ENCODE results near the gene KRT79.
"Not testable (repeated sequence)": the region's sequence is repeated elsewhere in the genome, so short reads cannot be mapped to it uniquely, and the experiment has no call there.

KRT79 gene

DNA sequence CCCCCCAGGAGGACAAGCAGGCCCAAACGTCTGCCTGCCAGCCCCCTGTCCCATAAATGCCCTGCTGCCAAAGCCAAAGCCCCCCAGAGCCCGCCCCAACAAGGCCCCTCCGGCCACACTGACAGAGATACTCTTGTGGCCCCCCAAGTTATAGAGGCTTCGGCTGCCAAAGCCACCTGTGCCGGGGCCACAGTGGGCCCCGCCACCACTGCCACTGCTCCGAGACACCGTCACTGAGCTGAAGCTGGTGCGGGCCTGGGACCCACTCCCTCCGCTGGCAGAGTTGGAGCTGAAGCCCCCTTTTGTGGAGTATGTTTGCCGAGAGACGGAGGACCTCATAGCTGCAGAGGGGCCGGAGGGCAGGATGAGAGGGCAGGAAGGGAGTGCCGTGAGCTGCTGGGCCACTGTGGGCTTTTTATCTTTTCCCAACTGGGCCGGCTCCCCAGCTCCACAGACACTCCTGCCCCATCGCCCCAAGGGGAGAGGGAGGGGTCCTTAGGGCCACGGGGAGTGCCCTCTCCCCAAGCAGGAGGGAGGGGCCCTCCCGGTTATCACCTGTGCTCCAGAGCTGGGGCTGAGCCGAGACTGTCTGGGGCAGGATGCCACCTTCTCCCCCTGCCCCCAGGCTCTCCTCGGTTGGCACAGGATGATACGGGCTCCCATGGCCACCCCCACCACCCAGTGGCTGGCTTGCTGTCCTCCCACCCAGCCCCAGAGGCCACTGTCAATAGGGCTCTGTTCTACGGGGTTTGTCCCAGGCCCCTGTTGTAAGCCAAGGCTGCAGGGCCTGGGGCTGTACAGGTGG lies at the start of gene KRT79:
TSS of gene KRT79 (minus strand) at position 390 of the 805 bp plus-strand sequence. CDS start at position 339, 51 bp downstream.
- DNase-seq: no peak

DNA sequence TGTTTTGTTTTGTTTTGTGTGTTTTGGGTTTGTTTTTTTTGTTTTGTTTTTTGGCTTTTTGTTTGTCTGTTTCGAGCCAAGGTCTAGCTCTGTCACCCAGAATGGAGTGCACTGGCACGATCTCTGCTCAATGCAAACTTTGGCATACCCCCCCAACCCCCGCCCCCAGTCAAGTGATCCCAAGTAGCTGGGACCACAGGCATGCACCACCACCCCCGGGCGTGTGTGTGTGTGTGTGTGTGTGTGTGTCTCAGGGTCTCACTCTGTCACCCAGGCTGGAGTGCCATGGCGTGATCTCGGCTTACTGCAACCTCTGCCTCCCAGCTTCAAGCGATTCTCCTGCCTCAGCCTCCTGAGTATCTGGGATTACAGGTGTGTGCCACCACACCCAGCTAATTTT lies 46.4 kb upstream of the KRT79 start:
- not testable (repeated sequence) for DNase-seq

DNA sequence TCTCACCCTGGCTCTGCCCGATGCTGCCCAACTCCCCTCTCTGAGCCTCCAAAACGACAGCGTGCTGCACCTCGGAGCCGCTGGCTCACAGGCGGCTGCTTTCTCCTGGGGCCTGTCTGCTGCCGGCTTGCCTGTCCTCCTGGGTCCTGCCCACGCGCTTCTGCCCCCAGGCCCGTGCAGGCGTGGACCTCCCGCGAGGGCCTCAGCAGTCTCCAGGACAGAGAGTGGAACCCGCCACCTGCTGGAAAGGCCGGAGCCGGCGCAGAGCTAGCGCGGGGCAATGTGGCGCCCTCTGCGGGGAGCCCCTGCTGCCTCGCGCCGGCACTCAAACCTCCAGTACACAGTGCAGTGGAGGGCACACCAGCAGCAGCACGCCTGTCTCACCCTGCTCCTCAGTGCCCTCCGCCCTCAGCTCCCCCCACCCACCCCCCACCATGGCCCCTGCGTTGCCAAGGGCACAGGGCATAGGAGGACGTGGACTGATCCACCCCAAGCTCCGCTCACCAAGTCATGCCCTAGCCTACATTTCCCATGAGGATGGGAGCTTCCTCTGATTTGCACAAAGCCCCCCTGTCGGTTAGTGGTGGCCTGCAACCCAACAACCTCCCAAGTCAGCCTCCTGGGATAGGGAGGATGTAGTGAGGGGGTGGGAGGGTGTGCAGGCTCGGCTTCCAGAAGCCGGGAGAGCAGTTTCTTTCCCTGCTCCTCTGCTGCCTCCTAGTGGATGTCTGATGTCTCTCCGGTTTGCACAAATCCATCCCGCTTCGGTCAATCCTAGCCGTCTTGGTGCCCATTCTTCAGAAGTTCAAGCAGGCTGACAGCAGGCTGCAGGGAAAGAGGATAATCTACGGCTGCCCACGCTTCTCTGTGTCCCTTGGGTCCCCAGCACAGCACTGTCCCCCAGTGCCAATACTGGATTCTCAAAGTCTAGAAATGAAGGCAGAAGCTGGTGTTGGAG lies 45.6 kb upstream of the KRT79 start:
- peak in 47 of 51 donors; percentile 6 to 85 (median 51) for DNase-seq

GRCh38 chr12:52878507-52879393 lies 44.6 kb upstream of the KRT79 start:
- DNase-seq: no peak

DNA sequence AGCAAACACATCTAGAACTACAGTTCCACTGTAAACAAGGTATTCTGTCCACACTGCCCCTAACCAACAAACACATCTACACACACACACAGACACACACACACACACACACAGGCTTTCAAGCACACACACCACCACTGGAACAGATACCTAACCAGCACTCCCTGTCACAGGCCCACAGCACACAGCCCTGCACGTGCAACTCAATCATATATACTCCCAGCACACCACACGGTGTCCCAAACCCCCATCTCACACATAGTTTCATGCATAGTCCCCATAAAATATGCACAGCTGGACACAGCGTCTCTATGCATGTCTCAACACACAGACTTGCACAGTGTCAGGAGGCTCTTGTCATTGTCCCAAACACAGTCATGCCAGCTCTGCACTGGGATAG lies 43.1 kb upstream of the KRT79 start:
- no peak for DNase-seq

- peak in 3 of 51 donors; percentile 3 to 15 (median 7) for DNase-seq
These were observed 42.3 kb upstream of the KRT79 start for GRCh38 chr12:52876372-52876771.

DNA sequence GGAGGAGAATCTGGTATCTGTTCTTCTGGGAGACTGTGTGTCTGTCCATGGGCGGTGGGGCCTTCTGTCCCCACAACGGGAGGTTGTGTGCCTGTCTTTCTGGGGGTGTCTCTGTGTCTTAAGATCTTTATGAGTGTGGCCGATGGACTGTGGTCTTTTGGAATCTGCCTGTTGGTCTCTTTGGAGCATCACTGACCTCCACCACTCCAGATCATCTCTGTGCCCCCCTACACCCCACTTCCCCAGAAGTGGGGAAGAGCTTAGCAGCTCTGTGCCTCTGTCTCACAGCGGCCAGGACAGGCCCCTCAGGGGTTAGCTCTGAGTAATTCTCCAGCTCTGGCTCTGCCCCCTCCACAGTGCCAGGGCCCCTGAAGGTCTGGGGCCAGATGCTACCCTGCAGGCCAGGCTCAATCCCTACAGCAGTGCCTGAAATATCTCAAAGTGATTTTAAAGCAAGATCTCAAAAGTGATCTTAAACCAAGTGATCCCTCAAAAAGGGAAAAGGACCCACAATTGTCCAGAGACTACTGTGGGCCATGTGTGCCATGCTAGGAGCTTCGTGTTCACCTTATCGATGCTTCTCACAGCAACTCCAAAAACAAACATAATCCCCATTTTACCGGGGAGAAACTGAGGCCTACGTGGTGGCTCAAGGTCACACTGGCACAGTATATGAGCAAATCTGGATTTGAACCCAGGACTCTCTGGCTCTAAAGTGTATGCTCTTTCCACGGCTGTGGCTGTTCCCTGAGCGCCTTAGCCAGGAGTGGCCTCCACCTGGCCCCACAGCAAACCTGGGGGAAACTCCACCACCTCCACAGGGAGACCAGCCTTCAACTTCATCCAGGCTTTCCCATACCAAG lies 40.7 kb upstream of the KRT79 start:
- no peak for DNase-seq

DNA sequence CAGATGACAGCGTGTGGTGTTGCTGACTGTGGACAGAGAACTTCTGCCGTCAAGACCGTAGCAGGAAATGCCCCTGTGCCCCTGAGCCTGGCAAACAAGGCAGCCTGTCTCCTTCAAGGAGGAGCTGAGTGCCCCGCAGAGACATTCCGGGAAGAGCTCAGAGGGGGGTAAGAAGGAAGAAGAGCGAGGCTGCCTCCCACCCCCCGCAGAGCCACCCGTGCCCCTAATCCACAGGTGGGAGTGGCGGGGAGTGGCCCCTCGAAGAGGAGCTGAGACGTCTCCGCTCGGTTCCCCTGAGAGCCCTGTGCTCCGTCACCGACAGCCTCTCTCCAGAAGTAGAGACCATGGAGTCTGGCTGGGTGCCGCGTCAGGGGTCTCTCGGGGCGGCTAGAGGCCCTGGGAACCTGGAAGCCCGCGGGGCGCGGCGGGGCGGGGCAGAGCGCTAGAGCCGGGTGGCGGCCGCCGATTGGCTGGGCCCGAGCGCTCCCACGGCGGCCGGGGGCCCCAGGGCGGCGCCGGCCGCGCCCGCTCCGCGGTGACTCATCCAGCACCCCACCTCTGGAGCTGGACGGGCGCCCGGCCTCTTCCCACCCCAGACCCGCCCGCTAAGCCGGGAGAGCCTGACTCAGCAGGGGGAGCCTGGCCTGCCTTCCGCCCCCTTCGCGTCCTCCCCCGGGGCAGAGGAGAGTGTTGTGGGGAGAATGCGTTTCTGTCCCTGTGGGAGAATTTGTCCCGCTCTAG lies 39.9 kb upstream of the KRT79 start:
- DNase-seq: peak in 15 of 51 donors; percentile 5 to 79 (median 31)

- no peak for DNase-seq
These were observed 39.4 kb upstream of the KRT79 start for GRCh38 chr12:52873513-52873831.

DNA sequence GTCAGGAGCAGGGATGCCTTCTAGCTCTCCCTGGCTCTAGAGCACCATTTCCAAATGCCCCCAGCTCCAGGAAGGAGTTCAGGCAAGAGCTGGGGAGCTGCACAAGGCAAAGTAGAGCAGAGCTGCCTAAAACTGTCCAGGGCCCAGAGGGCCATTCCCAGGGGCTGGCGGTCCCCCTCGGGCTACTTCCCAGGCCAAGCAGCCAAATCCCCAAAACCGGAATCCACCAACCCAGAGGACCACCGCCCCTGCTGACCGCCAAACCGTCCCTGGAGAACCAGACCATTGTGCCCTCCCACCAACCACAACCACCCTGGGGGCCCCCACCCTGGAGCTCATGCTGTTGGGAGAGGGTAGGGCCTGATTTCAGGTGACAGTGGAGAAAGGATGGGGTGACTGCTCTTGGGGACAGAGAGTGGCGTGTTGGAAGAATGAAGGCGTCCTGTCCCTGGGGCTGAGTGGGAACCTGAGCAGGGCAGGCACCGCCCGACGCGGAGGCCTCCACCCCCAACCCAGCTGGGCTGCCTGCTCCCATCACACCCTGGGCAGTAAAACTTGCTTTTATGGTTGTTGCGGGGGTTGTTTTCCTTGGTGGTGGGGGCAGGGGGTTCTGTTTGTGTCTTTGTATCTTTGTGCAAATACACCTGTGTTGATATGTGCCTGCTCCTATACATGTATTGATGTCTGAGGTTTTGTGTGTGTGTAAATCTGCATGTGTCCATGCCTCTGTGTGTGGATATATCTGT lies 38.7 kb upstream of the KRT79 start:
- no peak for DNase-seq

DNA sequence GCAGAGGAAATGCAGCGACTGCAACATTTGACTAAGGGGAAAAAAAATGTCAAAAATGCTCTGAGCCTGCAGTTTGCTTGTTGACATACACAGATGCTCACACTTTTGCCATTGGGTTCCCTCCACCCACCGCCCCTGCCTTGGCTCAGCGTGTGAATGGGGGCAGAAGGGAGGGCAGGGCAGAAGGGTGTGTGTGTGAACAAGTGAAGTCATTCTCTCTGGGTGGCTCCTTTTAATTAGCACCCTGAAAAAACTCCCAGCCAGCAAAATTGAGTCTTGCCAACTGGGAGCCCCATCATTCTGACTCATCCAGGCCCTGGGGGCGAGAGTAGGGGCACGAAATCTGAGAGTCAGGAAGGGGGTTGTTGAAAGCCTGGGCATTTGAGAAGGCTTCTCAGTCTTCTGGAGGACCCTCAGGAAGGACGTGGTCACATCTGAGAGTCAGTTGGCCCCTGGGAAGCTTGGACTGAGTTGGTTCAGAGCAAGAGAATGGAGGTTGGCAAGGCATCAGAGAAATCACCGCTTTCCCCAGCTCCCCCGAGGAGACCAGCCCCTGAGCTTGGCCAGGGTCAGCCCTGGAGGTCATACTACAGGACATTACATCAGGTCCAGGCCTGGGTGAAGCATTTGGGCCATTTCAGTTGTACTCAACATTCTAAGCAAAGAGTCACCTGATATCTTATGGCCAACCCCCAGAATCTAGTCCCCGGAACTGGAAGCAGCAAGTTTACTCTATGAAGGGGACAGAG lies 37.4 kb upstream of the KRT79 start:
- DNase-seq: peak in 1 of 51 donors; percentile 11

DNA sequence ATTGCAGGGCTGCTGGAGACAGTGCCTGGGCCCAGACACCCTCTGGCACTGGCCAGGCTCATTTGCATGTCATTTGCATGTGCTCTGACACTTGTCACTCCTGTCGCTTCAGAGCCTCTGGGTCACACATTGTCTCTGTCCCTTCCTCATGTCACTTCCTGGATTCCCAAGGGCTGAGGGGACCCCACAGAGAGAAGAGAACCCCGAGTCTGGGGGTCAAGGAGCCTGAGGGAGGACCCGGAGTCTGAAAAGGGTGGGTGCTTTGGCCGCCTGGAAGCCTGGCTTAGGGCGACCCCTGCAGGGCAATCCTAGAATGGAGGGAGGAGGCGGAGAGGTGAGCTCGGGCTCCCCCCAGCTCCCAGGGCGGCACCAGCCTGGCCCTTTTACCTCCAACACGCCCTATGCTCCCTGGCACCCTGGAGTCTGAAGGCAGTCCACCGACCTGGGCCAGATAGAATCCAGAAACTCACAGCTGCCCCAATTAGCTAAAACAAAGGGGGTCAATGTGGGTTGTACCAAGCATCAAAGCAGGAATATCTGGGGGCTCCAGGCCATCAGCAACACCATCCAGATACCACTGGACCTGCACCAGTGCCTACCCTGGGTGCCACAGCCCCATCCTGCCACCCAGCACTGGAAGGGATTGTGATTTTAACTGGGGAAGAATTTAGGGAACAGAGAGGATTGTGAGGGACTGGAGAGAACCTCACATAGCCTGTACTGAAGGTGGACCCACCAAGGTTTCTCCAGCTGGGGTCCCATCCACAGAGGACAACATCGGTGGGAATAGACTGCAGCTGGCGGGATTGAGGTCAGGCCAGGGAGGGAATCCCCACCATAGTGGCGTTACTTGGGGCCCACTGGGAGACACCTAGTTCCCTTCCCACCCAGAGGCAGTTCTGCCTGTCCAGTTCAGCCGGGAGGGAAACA lies 36.5 kb upstream of the KRT79 start:
- DNase-seq: peak in 31 of 51 donors; percentile 2 to 70 (median 18)

- peak in 5 of 51 donors; percentile 4 to 32 (median 16) for DNase-seq
These were observed 33.5 kb upstream of the KRT79 start for GRCh38 chr12:52867642-52868041.

- no peak for DNase-seq
These were observed 33.0 kb upstream of the KRT79 start for GRCh38 chr12:52867152-52867551.

DNA sequence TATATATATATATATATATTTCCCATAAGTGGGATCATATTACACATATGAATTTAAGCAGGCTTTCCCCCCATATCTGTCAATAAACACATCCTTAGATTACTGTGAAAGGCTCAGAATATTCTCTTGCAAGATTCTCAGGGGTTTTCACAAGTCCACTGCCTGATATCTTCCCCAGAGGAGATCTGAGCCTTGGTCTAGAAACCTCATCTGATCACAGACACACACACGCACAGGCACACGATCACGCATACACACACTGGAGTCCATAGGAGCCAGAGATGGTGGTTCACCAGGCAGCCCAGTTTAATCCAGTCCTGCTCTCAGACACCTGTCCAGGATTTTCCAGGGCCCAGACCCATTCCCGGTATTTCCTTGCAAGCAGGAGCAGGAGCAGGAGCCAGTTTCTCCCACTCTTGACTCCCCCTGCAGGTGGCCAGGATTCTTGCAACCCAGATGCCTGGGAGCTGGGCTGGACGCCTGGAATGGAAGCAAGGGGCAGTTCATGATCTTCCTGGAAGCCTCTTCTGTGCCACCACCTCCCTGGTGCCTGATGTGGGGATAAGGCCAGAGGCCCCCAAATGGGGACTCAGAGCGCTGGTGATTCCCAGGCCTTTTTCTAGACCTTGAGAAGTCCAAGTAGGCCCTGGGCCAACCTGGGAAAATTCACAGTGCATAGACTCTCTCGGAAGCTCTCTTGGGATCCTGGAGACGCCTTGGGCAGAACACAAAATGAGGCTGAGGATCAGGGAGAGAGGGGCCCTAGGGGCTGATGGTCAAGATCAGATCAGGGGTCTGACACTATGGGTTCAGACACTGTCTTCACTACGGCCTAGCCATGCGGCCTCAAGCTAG lies 31.2 kb upstream of the KRT79 start:
- peak in 33 of 51 donors; percentile 4 to 56 (median 21) for DNase-seq

GRCh38 chr12:52862023-52862422 lies 27.9 kb upstream of the KRT79 start:
- DNase-seq: no peak

Data from hypothalamus (tissue), 51 donors.